Measurements from ENCODE around the gene EPHB1.
A peak's percentile ranks its signal among the peaks of the same experiment; 100 is the strongest.
"Not testable (repeated sequence)": the region's sequence is repeated elsewhere in the genome, so short reads cannot be mapped to it uniquely, and the experiment has no call there.

Gene EPHB1

DNA sequence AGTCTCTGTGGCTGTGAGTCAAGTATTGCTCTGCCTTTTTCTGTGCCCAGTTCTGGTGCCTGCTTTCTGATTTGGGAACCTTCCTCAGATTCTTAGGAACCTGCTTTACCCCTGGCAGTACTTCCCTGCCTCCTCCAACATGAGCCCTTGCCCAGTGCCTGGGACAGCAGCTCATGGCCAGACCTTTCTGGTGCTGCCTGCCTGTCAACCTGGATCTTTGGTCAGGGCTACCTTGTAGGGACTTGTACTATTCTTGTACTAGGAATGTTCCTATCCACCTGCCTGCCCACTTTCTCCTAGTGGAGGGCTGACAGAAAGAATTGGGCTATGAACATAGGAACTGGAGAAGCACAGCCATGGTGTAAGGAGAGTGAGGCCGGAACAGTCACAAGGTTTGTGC lies 28.8 kb upstream of the EPHB1 start:
- H3K9me3 Mint-ChIP-seq = no peaks in the 10 kb centered on the region
- H3K4me1 Mint-ChIP-seq = no peaks in the 10 kb centered on the region
- H3K4me3 Mint-ChIP-seq = no peak overlapping the region
- DNase-seq = no peak
- CTCF ChIA-PET = no interaction called here
- peaks cover 25% of the 10 kb centered on the region for H3K27me3 Mint-ChIP-seq
- no peak overlapping the region for H3K27ac Mint-ChIP-seq
- H3K36me3 Mint-ChIP-seq = no peaks in the 10 kb centered on the region

DNA sequence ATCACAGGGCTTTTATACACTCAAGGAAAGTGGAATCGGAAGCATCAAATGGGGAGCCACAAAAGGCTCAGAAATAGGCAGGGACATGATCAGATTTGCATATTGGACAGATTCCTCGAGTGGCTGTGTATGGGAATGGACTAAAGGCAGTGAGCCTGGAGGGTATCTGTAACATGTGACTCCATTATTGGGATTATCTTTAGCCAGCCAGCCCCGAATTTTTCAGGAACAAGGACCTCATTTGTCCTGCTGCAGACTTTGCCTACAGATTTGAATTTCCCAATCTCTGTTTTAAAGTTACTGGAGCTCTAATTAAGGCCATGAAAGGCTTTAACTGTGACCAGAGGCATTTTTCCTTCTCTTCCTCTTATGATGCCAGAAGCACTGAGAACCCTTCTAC lies 26.9 kb upstream of the EPHB1 start:
- no peaks in the 10 kb centered on the region for H3K4me1 Mint-ChIP-seq
- H3K27ac Mint-ChIP-seq = no peak overlapping the region
- H3K9me3 Mint-ChIP-seq = no peaks in the 10 kb centered on the region
- CTCF ChIA-PET = no interaction called here
- no peak for DNase-seq
- peaks cover 36% of the 10 kb centered on the region for H3K27me3 Mint-ChIP-seq
- H3K36me3 Mint-ChIP-seq = no peaks in the 10 kb centered on the region
- H3K4me3 Mint-ChIP-seq = no peak overlapping the region

DNA sequence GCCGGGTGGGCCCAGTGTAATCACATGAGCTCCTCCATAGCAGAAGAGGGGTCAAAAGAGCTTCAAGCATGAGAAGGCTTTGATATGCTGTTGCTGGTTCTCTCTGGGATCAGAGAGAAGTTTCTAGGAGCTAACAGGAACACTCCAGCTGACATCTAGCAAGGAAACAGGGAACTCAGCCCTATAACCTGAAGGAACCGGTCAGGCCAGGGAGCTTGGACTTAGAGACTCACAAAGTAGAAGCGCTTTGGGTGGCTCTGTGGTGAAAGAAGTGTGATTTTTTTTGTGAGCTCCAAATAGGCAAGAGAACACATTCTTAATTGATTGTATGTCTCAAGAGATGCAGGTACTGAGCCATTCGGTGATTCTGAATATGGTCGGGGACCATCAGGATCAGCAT lies 26.2 kb upstream of the EPHB1 start:
- Mint-ChIP-seq H3K27me3 (peaks cover 40% of the 10 kb centered on the region), H3K4me3 (no peak overlapping the region), H3K27ac (no peak overlapping the region), H3K9me3 (no peaks in the 10 kb centered on the region), H3K4me1 (no peaks in the 10 kb centered on the region), H3K36me3 (no peaks in the 10 kb centered on the region)
- no peak for DNase-seq
- CTCF ChIA-PET = no interaction called here

DNA sequence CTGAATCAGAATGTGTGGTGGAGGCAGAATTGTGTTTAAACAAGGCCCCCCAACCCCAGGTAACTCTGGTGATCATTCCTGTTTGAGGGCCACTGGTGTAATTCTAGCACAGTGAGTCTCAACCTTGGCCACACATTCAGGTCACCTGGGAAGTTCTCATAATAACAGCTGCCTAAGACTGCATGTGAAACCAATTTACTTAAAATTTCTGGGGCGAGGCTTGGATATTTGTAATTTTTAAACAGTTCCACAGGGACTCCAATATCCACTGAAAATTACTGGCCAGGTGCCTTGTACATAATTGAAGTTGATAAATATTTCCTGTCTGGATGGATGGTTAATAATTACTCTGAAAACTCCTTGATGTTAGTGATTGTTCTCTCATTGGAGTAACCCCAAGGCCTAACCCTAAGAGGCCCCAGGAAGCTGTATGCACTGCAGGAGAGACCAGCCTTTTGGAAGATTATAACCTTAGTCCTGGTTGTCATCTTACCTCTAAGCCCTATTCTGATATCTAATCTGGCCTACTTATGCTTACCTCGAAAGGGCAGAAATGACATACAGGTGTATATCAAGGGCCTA lies 25.7 kb upstream of the EPHB1 start:
- H3K36me3 Mint-ChIP-seq = no peaks in the 10 kb centered on the region
- no peak for DNase-seq
- H3K27me3 Mint-ChIP-seq = peaks cover 43% of the 10 kb centered on the region
- H3K9me3 Mint-ChIP-seq = no peaks in the 10 kb centered on the region
- no peak overlapping the region for H3K4me3 Mint-ChIP-seq
- CTCF ChIA-PET = interaction anchor here (1.5 kb wide), 1 partner anchor 14 kb away, joined by 4 read pairs; no protein-coding TSS in a partner anchor
- H3K4me1 Mint-ChIP-seq = no peaks in the 10 kb centered on the region
- H3K27ac Mint-ChIP-seq = no peak overlapping the region

DNA sequence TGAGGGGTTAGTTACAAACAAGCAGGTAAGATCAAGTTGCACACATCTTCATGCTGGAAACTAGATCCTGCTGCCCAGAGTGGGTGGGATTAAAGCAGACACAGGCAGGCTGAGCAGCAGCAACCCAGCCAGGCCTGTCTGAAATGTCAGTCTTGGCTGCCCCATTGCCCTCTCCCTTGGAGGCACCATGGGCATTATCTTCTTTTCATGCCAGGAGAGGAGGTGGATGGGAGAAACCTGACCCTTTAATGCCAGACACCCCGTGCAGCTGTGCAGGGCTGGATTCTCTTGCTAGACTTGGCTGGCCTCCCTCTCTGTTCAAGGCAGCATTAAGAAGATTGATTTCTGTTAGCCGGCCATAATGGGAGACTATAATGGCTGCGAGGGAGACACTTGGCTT lies 23.0 kb upstream of the EPHB1 start:
- CTCF ChIA-PET = no interaction called here
- no peak overlapping the region for H3K27ac Mint-ChIP-seq

DNA sequence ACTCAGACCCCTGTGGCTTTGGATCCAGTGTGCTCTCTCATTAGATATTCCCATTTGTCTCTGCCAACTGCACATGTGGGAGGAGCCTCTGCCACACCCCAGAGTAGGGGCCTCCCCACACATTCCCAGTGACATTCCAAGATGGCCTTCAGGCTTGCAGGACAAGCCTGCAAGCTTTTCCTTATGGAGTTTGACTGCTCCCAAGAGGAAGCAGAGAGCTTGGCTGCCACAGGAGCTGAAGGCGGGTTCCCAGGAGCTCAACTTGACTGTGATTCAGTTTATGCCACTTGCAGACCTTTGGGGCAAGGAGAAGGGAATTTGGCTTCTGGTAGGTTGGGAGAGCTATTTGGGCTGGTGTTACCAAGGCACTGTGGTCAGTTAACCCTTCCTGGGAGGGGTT lies 22.5 kb upstream of the EPHB1 start:
- Mint-ChIP-seq H3K36me3 (no peaks in the 10 kb centered on the region), H3K4me3 (no peak overlapping the region), H3K4me1 (peaks cover 23% of the 10 kb centered on the region), H3K27me3 (peaks cover 48% of the 10 kb centered on the region), H3K9me3 (no peaks in the 10 kb centered on the region), H3K27ac (no peak overlapping the region)
- no peak for DNase-seq
- CTCF ChIA-PET = no interaction called here

More for the DNA sequence above, 23.0 kb upstream of the EPHB1 start:
- DNase-seq = no peak
- no peaks in the 10 kb centered on the region for H3K36me3 Mint-ChIP-seq
- peaks cover 18% of the 10 kb centered on the region for H3K4me1 Mint-ChIP-seq
- no peak overlapping the region for H3K4me3 Mint-ChIP-seq
- no peaks in the 10 kb centered on the region for H3K9me3 Mint-ChIP-seq
- peaks cover 48% of the 10 kb centered on the region for H3K27me3 Mint-ChIP-seq

- H3K36me3 Mint-ChIP-seq = no peaks in the 10 kb centered on the region
- peaks cover 41% of the 10 kb centered on the region for H3K27me3 Mint-ChIP-seq
- CTCF ChIA-PET = interaction anchor here (0.9 kb wide), 1 partner anchor 19 kb away, joined by 4 read pairs; the partner anchor contains the start of gene EPHB1
- H3K27ac Mint-ChIP-seq = no peak overlapping the region
- peaks cover 31% of the 10 kb centered on the region for H3K4me1 Mint-ChIP-seq
- H3K9me3 Mint-ChIP-seq = no peaks in the 10 kb centered on the region
- DNase-seq = no peak
- H3K4me3 Mint-ChIP-seq = no peak overlapping the region
These were observed 19.2 kb upstream of the EPHB1 start for GRCh38 chr3:134775831-134776230.

DNA sequence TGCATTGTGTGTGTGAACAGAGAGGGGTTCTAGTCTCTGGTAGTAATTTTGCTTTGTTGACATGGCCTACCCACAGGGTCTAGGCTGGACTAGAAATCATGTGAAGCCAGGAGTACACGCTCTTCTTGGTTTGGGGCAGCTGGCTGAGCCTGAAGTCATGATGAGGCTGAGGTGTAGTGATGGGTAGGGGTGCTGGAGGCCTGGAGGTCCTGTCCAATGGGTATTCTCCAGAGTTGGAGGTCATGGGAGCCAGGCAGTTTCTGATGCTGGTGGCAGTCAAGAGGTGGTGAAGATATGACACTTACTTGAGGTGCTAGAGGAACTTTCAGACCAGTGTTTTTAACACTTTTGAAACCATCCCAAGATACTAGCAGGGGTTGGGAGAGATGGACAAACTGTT lies 18.5 kb upstream of the EPHB1 start:
- no peak for DNase-seq
- CTCF ChIA-PET = interaction anchor here (0.9 kb wide), 1 partner anchor 18 kb away, joined by 4 read pairs; the partner anchor contains the start of gene EPHB1
- Mint-ChIP-seq H3K4me1 (peaks cover 31% of the 10 kb centered on the region), H3K27ac (no peak overlapping the region), H3K36me3 (no peaks in the 10 kb centered on the region), H3K4me3 (no peak overlapping the region), H3K9me3 (no peaks in the 10 kb centered on the region), H3K27me3 (peaks cover 37% of the 10 kb centered on the region)

DNA sequence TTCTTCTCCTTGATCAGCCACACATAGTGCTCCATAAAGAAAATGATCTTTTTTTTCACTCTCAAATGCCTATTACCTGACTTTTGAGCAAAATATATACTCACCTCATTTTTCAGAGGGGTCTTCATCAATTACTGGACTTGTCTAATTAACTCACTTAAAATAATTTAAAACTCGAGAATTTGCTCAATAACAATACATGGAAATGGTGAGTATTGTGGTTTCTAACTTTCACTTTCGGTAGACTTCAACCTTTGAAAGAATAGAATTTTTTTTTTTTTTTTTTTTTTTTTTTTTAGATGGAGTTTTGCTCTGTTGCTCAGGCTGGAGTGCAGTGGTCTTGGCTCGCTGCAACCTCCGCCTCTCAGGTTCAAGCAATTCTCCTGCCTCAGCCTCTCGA lies 17.7 kb upstream of the EPHB1 start:
- DNase-seq = no peak
- Mint-ChIP-seq H3K27me3 (peaks cover 32% of the 10 kb centered on the region), H3K27ac (peak overlapping the region; percentile 77), H3K9me3 (no peaks in the 10 kb centered on the region), H3K4me3 (no peak overlapping the region), H3K4me1 (peaks cover 31% of the 10 kb centered on the region), H3K36me3 (no peaks in the 10 kb centered on the region)
- CTCF ChIA-PET = no interaction called here

DNA sequence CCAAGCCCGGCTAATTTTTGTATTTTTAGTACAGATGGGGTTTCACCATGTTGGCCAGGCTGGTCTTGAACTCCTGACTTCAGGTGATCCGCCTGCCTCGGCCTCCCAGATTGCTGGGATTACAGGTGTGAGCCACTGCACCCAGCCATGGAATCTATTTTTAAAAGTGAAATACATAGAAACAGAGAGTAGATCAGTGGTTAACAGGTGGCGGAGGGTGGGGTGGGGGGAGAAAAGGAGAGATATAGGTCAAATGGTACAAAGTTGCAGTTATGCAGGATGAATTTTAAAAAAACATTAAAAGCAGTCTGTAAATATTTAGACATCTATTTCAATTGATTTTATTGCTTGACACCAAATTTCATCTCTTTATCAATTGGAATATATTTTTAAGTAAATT lies 6.8 kb upstream of the EPHB1 start:
- H3K4me1 Mint-ChIP-seq, H3K36me3 Mint-ChIP-seq, CTCF ChIA-PET, H3K27ac Mint-ChIP-seq, H3K4me3 Mint-ChIP-seq, H3K9me3 Mint-ChIP-seq, DNase-seq: not testable (repeated sequence)
- peaks cover 40% of the 10 kb centered on the region for H3K27me3 Mint-ChIP-seq

DNA sequence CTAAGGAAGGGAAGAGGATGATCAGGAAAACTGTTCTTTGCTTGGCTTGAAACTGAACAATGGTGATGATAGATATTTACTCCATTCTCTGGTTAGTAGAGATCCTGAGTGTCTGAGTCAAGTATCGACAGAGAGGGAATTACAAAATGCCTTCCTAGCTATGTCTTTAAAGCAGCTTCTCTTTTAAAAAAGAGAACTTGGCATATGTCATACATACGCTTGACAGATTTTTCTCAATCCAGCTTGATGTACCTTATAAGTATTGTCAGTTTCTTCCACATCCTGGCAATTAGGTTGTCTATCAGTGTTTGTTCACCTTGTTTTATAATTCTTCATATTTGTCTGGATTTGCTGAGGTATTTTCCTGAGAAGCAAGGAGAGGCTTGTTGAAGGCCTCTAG lies 5.0 kb upstream of the EPHB1 start:
- H3K4me3 Mint-ChIP-seq = no peak overlapping the region
- peaks cover 55% of the 10 kb centered on the region for H3K27me3 Mint-ChIP-seq
- H3K36me3 Mint-ChIP-seq = no peaks in the 10 kb centered on the region
- no peaks in the 10 kb centered on the region for H3K9me3 Mint-ChIP-seq
- H3K4me1 Mint-ChIP-seq = peaks cover 2% of the 10 kb centered on the region
- no peak overlapping the region for H3K27ac Mint-ChIP-seq
- CTCF ChIA-PET = no interaction called here
- DNase-seq = no peak

DNA sequence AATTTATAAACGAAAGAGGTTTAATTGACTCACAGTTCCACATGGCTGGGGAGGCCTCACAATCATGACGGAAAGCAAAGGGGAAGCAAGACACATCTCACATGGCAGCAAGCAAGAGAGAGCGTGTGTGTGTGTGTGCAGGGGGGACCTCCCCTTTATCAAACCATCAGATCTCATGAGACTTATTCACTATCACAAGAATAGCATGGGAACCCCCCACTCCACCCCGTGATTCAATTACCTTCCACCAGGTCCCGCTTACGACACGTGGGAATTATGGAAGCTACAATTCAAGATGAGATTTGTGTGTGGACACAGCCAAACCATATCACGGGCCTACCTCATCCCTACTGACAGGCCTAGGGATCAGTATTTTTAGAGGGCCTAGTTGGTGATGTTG lies 3.1 kb upstream of the EPHB1 start:
- Mint-ChIP-seq H3K9me3 (no peaks in the 10 kb centered on the region), H3K4me3 (no peak overlapping the region), H3K27me3 (peaks cover 70% of the 10 kb centered on the region), H3K4me1 (peaks cover 7% of the 10 kb centered on the region), H3K27ac (no peak overlapping the region), H3K36me3 (no peaks in the 10 kb centered on the region)
- DNase-seq = no peak
- CTCF ChIA-PET = interaction anchor here (1.0 kb wide), 1 partner anchor 47 kb away, joined by 4 read pairs; no protein-coding TSS in a partner anchor

DNA sequence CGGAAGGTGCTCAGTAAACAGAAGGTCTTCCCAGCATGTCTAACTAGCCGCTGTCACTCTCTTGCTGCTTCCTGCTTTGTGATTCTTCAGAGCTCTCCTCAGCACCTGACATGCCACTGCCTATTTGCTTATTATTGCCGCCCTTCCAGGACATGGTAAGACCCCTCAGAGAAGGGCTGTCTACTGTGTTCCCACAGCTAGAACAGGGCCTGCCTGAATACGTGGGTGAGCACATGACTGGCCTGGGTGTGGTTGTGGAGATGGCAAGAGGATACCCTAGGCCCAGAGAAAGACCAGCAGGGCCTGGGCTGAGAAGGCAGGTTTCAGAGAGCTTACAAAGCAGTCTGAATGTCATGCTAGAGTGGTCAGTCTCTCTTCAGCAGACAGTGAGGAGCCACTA lies 2.4 kb upstream of the EPHB1 start:
- Mint-ChIP-seq H3K4me1 (peaks cover 14% of the 10 kb centered on the region), H3K9me3 (no peaks in the 10 kb centered on the region), H3K36me3 (no peaks in the 10 kb centered on the region), H3K4me3 (no peak overlapping the region), H3K27ac (no peak overlapping the region), H3K27me3 (peaks cover 75% of the 10 kb centered on the region)
- no peak for DNase-seq
- CTCF ChIA-PET = interaction anchor here (0.9 to 3.7 kb wide), 3 partner anchors 38 to 1104 kb away, joined by 3 to 21 read pairs (median 5); no protein-coding TSS in a partner anchor

- H3K36me3 Mint-ChIP-seq = no peaks in the 10 kb centered on the region
- DNase-seq = no peak
- no peaks in the 10 kb centered on the region for H3K9me3 Mint-ChIP-seq
- no peak overlapping the region for H3K27ac Mint-ChIP-seq
- peaks cover 18% of the 10 kb centered on the region for H3K4me1 Mint-ChIP-seq
- H3K27me3 Mint-ChIP-seq = peaks cover 76% of the 10 kb centered on the region
- CTCF ChIA-PET = interaction anchor here (0.9 to 3.7 kb wide), 5 partner anchors 39 to 1103 kb away, joined by 3 to 21 read pairs (median 9); no protein-coding TSS in a partner anchor
- H3K4me3 Mint-ChIP-seq = no peak overlapping the region
These were observed 1.5 kb upstream of the EPHB1 start for GRCh38 chr3:134793562-134793961.

GRCh38 chr3:134794323-134794722 lies 737 bp upstream of the EPHB1 start:
- Mint-ChIP-seq H3K36me3 (no peaks in the 10 kb centered on the region), H3K27me3 (peaks cover 80% of the 10 kb centered on the region), H3K9me3 (no peaks in the 10 kb centered on the region), H3K4me3 (no peak overlapping the region), H3K4me1 (peaks cover 18% of the 10 kb centered on the region), H3K27ac (no peak overlapping the region)
- CTCF ChIA-PET = interaction anchor here (0.7 to 3.7 kb wide), 18 partner anchors 11 to 1252 kb away, joined by 3 to 21 read pairs (median 4); no protein-coding TSS in a partner anchor
- DNase-seq = no peak
